Erythroblast (primary cell): Measurements from ENCODE around the gene MAD1L1.

ENCODE experiments used
- GATA1 ChIP-seq: IDR thresholded peaks from 2 replicates; pipeline ENCODE4 v1.6.1; 2011; ENCODE audit warnings: low read depth, mild to moderate bottlenecking, control low read depth, low read length, moderate library complexity
- POLR2A ChIP-seq: IDR thresholded peaks from 2 replicates; pipeline ENCODE4 v1.6.1; 2011; ENCODE audit warnings: mild to moderate bottlenecking, low read length

DNA sequence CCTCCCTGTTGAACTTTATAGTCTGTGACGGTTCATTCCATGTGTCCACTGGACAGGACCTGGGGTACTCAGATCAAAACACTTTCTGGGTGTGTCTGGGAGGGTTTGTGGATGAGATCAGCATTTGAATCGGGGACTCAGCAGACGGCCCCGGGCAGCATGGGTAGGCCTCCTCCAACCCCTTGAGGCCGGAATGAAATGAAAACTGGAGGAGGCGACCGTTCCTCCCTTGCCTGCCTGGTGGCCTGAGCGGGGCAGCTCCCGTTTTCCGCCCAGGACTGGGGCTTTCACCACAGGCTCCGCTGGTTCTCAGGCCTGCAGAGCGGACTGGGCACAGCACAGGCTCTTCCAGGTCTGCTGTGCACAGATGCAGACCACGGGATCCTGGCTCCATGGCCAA, 247.7 kb downstream of the MAD1L1 start:
- TF ChIP-seq POLR2A (no peak), GATA1 (no peak)
